Rectal smooth muscle tissue (tissue), 1 donor: ENCODE measurements around the gene EFNA4.

Experiments used
- H3K27ac ChIP-seq: one replicate; pipeline ENCODE4 v1.7.0; 2013; ENCODE audit warnings: low read depth, low read length, inconsistent platforms
- H3K27me3 ChIP-seq: one replicate; pipeline ENCODE4 v1.7.0; 2013; ENCODE audit warnings: low read length; ENCODE audit not compliant: control insufficient read depth, insufficient read depth
- H3K36me3 ChIP-seq: one replicate; pipeline ENCODE4 v1.7.0; 2013; ENCODE audit warnings: low read length; ENCODE audit not compliant: control insufficient read depth, insufficient read depth
- H3K4me1 ChIP-seq: one replicate; pipeline ENCODE4 v1.7.0; 2013; ENCODE audit warnings: low read length; ENCODE audit not compliant: control insufficient read depth, insufficient read depth
- H3K4me3 ChIP-seq: one replicate; pipeline ENCODE4 v1.7.0; 2013; ENCODE audit warnings: low read length
- H3K9ac ChIP-seq: one replicate; pipeline ENCODE4 v1.7.0; 2013; ENCODE audit warnings: low read length

EFNA4 gene

DNA sequence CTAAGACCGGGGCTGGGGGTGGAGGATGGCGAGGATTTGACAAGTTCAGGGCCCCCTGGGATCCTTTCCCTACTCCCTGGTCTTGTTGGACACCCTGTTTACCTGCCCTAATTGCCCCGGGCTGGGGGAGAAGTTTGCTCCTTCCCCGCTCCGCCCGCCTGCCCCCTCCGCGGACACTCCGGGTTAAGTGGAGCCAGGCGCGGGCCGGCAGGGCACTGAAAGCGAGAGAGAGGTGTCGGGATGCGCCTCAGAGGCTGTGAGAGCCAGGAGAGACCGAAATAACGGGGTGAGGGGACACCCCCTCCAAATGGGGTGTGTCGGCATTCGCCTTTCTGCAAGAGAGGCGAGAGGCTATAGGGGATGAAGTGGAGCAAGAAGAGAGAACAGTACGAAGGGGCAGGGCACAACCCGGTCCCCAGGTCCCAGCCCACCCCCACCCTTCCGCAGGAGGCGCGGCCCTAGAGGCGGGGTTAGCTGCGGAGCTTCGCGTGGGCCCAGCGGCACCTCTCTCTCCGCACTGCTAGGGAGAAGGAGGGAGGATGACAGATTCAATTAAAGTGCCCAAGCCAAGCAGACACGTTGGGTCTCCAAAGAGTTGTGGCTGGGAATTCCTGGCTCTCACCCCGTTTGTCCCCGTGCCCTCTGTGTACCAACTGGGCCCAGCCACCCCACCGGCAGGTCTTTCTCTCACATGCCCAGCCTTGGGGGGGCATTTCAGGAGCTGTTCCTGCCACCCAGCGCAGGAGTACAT is 18.9 kb downstream of the EFNA4 start:
- H3K9ac ChIP-seq: no peak overlapping the region
- H3K4me1 ChIP-seq: peaks cover 17% of the 10 kb centered on the region
- no peak overlapping the region for H3K27ac ChIP-seq
- H3K27me3 ChIP-seq: peaks cover 33% of the 10 kb centered on the region
- no peaks in the 10 kb centered on the region for H3K36me3 ChIP-seq
- H3K4me3 ChIP-seq: peak overlapping the region; percentile 29

DNA sequence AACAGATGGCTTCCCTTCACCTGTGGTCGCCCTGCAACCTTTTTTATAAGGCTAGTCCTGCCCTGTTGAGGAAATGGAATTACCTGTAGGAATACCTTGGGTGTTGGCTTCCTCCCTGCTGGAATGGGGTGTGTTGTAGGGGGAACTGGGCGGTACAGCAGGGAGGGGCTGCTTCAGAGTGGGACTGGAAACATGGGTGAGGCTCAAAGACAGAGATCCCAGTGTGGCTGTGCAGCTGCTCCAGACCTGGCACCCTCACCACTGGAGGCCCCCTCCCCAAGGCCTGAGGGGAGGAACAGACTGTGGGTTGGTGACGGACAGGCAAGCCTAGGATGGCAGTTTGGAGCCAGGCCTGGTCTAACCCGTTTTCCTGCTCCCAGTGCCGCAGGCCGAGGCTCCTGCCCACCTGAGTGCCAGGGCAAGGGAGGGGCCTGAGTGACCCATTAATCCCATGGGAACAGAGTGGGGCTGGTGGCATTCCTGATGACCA is 19.6 kb downstream of the EFNA4 start:
- H3K4me3 ChIP-seq: no peak overlapping the region
- H3K4me1 ChIP-seq: peaks cover 17% of the 10 kb centered on the region
- H3K27me3 ChIP-seq: peaks cover 33% of the 10 kb centered on the region
- H3K9ac ChIP-seq: no peak overlapping the region
- H3K27ac ChIP-seq: no peak overlapping the region
- H3K36me3 ChIP-seq: no peaks in the 10 kb centered on the region

DNA sequence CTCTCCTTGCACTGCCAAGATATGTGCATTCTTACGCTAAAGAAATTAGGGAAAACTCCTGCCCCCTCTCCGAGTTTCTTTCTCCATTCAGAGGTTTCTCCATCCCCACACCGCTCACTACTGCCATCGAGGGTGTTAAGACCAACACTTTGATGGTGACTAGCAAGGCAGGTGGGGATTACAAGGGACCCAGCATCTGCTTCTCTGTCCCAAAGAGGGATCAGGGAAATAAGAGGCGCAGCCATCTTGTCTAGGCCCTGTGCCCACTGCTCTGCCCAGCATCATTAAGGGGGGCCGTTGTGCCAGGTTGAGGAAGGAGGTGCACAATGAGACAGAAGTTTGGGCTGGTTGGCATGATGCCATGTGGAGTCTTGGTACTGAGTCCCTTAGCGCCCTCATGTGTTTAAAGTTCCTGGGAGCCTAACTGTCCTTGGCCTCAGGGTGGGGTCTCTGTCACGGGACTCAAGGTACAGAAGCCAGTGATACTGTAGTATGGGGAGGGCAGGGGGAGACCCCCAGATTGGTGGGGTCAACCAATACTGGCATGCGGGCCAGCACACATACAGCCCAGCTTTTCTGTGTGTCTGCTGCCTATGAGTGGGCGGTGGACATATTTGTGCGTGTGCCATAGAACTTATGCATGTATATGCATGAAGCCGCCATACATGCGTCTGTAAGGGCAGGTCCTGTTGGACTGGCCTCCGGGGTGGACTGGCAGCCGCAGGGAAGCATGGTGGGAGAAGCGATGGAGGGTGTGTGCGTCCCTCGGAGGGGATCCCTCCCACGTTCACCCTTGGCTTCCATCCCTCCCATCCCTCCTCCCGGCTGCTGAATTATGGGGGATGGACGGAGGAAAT is 20.6 kb downstream of the EFNA4 start:
- Histone ChIP-seq H3K27ac (no peak overlapping the region), H3K4me3 (peak overlapping the region; percentile 40), H3K9ac (no peak overlapping the region), H3K27me3 (peaks cover 33% of the 10 kb centered on the region), H3K4me1 (peaks cover 17% of the 10 kb centered on the region), H3K36me3 (no peaks in the 10 kb centered on the region)

DNA sequence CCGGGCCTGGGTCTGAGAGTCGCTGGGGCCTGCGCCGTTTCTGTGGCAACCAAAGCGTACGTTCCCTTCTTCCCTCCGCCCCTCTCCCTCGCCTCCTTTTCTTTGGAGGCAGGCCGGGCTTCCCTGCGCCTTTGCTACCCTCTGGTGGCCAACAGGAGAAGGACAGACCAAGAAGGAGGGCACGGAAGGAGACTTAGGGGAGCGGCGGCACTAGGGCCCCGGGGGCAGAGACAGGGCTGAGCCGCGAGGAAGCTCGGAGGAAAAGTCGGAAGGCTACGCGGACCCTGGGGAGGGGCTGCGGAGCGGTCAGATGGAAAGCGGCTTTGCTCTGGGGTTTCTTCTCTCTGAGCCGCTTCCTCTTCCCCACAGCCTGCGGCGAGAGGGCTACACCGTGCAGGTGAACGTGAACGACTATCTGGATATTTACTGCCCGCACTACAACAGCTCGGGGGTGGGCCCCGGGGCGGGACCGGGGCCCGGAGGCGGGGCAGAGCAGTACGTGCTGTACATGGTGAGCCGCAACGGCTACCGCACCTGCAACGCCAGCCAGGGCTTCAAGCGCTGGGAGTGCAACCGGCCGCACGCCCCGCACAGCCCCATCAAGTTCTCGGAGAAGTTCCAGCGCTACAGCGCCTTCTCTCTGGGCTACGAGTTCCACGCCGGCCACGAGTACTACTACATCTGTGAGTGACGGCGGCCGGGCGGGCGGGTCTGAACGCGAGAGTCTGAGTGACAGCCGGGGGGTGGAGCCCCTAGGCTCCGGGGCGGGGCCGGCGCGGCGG is 21.4 kb downstream of the EFNA4 start:
- H3K27me3 ChIP-seq: peaks cover 26% of the 10 kb centered on the region
- peak overlapping the region; percentile 79 for H3K27ac ChIP-seq
- peaks cover 16% of the 10 kb centered on the region for H3K4me1 ChIP-seq

DNA sequence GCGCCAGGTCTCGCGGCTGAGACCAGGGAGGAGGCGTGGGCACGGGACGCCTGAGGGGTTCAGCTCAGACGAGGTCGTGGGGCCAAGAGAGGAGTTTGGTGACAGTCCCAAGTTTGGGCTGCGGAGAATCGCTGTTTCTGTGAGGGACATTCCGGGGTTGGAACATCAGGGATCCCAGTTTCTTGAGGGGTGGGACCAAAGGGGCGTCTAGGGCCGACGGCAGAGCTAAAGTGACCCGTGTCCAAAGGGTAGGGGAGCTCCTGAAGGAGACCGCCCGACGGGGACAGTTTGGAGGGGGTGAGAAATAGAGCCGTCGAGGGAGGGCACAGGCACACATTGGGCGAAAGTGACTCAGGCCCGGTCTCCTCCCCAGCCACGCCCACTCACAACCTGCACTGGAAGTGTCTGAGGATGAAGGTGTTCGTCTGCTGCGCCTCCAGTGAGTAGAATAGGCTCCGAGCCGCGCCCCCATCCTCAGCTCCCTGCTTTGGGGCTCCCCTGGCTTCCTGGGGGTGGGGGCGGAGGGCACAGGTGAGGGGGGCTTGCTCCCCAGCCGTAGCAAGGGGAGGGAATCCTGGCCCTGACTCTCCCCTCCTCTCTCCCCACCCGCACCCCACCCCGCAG is 22.1 kb downstream of the EFNA4 start:
- H3K27ac ChIP-seq: peak overlapping the region; percentile 79
- no peaks in the 10 kb centered on the region for H3K36me3 ChIP-seq
- peaks cover 14% of the 10 kb centered on the region for H3K4me1 ChIP-seq
- H3K27me3 ChIP-seq: peaks cover 23% of the 10 kb centered on the region
- H3K9ac ChIP-seq: peak overlapping the region; percentile 58
- peak overlapping the region; percentile 86 for H3K4me3 ChIP-seq

More for the DNA sequence above, 21.4 kb downstream of the EFNA4 start:
- H3K4me3 ChIP-seq: peak overlapping the region; percentile 86
- H3K36me3 ChIP-seq: no peaks in the 10 kb centered on the region
- H3K9ac ChIP-seq: peak overlapping the region; percentile 69

DNA sequence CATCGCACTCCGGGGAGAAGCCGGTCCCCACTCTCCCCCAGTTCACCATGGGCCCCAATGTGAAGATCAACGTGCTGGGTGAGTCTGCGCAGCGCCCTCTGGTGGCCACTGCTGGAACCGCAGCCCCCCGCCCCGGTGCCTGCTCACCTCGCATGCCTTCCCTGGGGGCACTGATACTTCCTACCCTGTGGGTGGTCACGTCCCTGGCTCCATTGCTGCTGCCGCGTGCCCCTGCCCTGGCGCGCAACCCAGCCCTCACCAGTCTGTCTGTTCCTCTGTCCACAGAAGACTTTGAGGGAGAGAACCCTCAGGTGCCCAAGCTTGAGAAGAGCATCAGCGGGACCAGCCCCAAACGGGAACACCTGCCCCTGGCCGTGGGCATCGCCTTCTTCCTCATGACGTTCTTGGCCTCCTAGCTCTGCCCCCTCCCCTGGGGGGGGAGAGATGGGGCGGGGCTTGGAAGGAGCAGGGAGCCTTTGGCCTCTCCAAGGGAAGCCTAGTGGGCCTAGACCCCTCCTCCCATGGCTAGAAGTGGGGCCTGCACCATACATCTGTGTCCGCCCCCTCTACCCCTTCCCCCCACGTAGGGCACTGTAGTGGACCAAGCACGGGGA is 22.7 kb downstream of the EFNA4 start:
- no peak overlapping the region for H3K9ac ChIP-seq
- H3K27ac ChIP-seq: no peak overlapping the region

DNA sequence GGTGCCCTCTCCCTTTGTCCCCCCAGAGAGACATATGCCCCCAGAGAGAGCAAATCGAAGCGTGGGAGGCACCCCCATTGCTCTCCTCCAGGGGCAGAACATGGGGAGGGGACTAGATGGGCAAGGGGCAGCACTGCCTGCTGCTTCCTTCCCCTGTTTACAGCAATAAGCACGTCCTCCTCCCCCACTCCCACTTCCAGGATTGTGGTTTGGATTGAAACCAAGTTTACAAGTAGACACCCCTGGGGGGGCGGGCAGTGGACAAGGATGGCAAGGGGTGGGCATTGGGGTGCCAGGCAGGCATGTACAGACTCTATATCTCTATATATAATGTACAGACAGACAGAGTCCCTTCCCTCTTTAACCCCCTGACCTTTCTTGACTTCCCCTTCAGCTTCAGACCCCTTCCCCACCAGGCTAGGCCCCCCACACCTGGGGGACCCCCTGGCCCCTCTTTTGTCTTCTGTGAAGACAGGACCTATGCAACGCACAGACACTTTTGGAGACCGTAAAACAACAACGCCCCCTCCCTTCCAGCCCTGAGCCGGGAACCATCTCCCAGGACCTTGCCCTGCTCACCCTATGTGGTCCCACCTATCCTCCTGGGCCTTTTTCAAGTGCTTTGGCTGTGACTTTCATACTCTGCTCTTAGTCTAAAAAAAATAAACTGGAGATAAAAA is 23.5 kb downstream of the EFNA4 start:
- Histone ChIP-seq H3K9ac (no peak overlapping the region), H3K4me1 (peaks cover 7% of the 10 kb centered on the region)

More for the DNA sequence above, 22.7 kb downstream of the EFNA4 start:
- peaks cover 19% of the 10 kb centered on the region for H3K27me3 ChIP-seq
- no peak overlapping the region for H3K4me3 ChIP-seq
- H3K4me1 ChIP-seq: peaks cover 9% of the 10 kb centered on the region
- no peaks in the 10 kb centered on the region for H3K36me3 ChIP-seq

DNA sequence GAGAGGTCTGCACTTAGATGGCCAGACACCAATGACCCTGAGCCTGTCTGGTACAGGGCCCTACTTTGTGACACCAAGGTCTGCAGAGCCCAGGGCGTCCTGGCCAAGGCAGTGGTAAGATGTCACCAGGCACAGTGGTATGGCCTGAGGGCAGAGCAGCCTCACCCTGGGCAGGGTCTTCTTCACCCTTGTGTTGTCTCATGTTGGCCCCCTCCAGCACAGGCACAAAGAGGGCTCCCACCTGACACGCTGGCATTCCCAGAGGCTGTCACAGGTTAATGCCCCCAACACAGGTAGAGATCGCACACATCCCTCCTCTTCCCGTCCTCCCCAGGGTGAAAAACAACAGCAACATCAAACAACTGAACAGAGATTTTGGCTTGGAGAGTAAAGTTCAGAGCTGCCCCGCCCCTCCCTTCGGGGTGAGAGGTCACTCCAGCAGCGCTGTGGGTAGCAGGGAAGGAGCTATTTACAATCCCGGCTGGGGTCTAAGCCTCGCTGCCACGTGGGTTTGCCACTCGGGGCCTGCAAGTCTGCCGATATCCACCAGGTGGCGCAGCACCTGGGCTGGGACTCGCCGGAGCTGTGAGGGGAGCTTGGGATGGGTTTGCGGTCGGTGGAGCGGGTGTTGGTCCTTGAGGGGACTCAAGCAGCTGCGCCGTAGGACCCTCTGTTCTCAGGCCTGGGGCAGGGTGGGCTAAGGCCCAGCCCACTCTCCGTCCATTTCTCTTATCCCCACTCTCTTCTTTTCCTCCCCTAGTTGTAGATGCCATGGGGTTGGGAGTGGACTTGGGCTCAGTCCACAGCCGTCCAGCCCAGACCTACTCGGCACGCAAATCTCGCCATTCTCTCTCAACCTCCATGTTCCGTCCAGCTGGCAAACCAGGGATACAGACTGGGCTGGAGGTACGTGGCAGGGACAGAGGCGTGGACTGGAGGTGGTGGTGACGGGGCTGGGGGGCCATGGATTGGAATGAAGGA is 27.8 kb downstream of the EFNA4 start:
- Histone ChIP-seq H3K27ac (no peak overlapping the region), H3K4me3 (no peak overlapping the region), H3K36me3 (no peaks in the 10 kb centered on the region), H3K27me3 (no peaks in the 10 kb centered on the region), H3K4me1 (peaks cover 13% of the 10 kb centered on the region), H3K9ac (no peak overlapping the region)

More for the DNA sequence above, 23.5 kb downstream of the EFNA4 start:
- Histone ChIP-seq H3K27ac (no peak overlapping the region), H3K4me3 (no peak overlapping the region), H3K27me3 (peaks cover 15% of the 10 kb centered on the region), H3K36me3 (no peaks in the 10 kb centered on the region)

DNA sequence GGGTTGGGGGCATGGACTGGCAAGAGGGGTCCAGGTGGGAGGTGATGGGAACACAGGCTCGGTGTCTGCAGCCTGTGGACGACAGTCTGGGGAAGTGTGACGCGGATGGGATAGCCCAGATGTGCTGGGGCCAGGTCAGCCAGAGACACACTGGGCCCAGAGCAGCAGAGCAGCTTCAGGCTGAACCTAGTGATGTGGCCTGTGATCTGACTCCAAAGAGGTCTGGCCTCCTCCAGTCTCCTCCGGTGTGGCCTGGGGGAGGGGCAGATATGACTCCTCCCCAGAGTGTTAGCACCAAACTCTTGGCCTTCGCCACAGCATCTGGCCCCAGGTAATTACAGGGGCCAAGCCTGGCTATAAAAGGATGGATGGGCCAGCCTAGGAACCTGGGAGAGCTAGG is 28.6 kb downstream of the EFNA4 start:
- Histone ChIP-seq H3K9ac (no peak overlapping the region), H3K36me3 (no peaks in the 10 kb centered on the region), H3K4me1 (peaks cover 13% of the 10 kb centered on the region), H3K27me3 (no peaks in the 10 kb centered on the region), H3K27ac (no peak overlapping the region), H3K4me3 (no peak overlapping the region)

DNA sequence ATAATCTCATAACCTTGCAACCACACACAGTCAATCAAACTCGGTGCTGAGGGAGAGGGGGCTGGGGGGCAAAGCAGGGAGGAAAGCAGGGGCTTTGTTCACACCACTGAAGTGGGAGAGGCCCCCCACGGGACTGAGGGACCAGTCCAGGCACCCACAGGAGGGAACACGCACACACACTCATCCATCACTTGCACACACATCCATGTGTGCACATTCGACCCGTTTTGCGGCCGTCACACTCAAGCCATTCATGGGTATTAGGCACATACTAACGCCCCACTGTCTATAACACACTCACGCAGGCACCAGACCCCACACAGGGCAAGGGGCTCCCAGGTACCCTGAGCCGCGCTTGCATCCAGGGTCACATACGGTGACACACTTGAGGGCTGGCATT is 29.1 kb downstream of the EFNA4 start:
- Histone ChIP-seq H3K4me1 (peaks cover 13% of the 10 kb centered on the region), H3K27ac (no peak overlapping the region), H3K36me3 (no peaks in the 10 kb centered on the region), H3K9ac (no peak overlapping the region), H3K4me3 (no peak overlapping the region), H3K27me3 (no peaks in the 10 kb centered on the region)
